Tibial artery (tissue), 4 donors: ENCODE results near the gene MYBPH.

Source experiments
- DNase-seq, 2 donors: peaks; one replicate each; pipeline ENCODE4 v3.0.0-alpha.2; 2019
- H3K27ac ChIP-seq, 2 donors: fragments of 200-600 bp; sonication (generic) in 1 of 2; 1 replicate in 1 of 2; 2 replicates in 1 of 2; pipeline ENCODE4 v1.5.1; 2018 to 2019; ENCODE audit warnings: mild to moderate bottlenecking in 1 of 2
- H3K27me3 ChIP-seq, 2 donors: fragments of 200-600 bp; sonication (generic) in 1 of 2; one replicate each; pipeline versions ENCODE4 v1.5.1 to v1.6.0; 2016 to 2019
- H3K36me3 ChIP-seq, 3 donors: fragments of 200-600 bp; sonication (generic) in 2 of 3; one replicate each; pipeline ENCODE4 v1.5.1; 2016 to 2019; ENCODE audit warnings: mild to moderate bottlenecking in 2 of 3
- H3K4me1 ChIP-seq, 4 donors: fragments of 200-600 bp; sonication (generic) in 2 of 4; 1 replicate in 3 of 4; 2 replicates in 1 of 4; pipeline ENCODE4 v1.5.1; 2016 to 2019
- H3K4me3 ChIP-seq, 2 donors: fragments of 200-600 bp; sonication (generic) in 1 of 2; 1 replicate in 1 of 2; 2 replicates in 1 of 2; pipeline ENCODE4 v1.5.1; 2018 to 2019; ENCODE audit warnings: mild to moderate bottlenecking in 2 of 2
- H3K9me3 ChIP-seq, 3 donors: fragments of 200-600 bp; sonication (generic) in 1 of 3; one replicate each; pipeline ENCODE4 v1.5.1; 2016 to 2019
- intact Hi-C: fragments of 100-400 bp; cut with DNase I; formaldehyde crosslinking; loops from one replicate; pipeline ENCODE4 v1.15.0; 2023; ENCODE audit warnings: low total_unique reads
- TF ChIP-seq, protein P1 (sequence below), 2 experiments: fragments of 200-600 bp in 1 of 2; fragments of 450-650 bp in 1 of 2; IDR thresholded peaks; one replicate each; pipeline ENCODE4 v1.5.1; 2017 to 2019; ENCODE audit warnings: antibody characterized with exemption in 2 of 2, mild to moderate bottlenecking in 1 of 2, moderate library complexity in 1 of 2

MYBPH gene

DNA sequence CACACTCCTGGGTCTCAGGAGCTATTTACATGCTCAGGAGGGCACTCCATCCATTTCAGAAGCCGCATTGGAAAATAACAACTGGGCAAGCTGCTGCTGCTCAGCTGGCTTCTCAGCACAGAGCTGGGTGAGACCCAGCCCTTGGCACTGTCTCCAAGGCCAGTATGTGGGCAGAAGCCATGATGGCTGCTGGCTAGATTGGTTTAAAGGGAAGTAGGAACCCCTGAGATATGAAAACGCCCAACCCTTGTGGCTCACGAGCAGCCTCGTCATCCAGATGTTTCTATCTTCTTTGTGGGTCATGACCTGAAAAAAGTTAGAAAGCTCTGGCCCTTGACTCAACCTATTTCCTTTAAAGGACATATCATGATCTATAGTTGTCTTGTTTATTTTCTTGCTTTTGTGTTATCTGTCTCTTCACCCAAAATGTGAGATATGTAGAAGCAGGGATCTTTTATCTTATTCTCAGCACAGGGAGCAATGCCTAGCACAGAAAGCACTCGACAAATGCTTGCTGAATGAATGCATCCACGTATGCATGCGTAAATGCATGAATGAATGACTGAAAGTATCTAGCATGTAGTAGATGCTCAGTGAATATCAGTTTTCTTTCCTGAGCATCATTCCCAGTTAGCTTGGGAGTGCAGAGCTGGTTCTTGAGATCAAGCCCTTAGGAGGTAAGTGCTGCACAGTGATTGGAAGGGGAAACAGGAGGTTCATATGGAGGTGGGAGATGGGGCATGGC lies 11.6 kb downstream of the MYBPH start:
- H3K4me1 ChIP-seq = no peaks in the 10 kb centered on the region
- DNase-seq = no peak
- intact Hi-C loops = no loop called here
- TF ChIP-seq, protein P1, sequence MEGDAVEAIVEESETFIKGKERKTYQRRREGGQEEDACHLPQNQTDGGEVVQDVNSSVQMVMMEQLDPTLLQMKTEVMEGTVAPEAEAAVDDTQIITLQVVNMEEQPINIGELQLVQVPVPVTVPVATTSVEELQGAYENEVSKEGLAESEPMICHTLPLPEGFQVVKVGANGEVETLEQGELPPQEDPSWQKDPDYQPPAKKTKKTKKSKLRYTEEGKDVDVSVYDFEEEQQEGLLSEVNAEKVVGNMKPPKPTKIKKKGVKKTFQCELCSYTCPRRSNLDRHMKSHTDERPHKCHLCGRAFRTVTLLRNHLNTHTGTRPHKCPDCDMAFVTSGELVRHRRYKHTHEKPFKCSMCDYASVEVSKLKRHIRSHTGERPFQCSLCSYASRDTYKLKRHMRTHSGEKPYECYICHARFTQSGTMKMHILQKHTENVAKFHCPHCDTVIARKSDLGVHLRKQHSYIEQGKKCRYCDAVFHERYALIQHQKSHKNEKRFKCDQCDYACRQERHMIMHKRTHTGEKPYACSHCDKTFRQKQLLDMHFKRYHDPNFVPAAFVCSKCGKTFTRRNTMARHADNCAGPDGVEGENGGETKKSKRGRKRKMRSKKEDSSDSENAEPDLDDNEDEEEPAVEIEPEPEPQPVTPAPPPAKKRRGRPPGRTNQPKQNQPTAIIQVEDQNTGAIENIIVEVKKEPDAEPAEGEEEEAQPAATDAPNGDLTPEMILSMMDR (IDR thresholded peaks at IDR 0.05) = no peak
- no peak overlapping the region for H3K4me3 ChIP-seq
- no peaks in the 10 kb centered on the region for H3K9me3 ChIP-seq
- peaks cover 0 to 43% of the 10 kb centered on the region in 2 donors for H3K27me3 ChIP-seq
- H3K27ac ChIP-seq = no peak overlapping the region
- H3K36me3 ChIP-seq = peaks cover 0 to 5% (median 0%) of the 10 kb centered on the region in 3 donors

DNA sequence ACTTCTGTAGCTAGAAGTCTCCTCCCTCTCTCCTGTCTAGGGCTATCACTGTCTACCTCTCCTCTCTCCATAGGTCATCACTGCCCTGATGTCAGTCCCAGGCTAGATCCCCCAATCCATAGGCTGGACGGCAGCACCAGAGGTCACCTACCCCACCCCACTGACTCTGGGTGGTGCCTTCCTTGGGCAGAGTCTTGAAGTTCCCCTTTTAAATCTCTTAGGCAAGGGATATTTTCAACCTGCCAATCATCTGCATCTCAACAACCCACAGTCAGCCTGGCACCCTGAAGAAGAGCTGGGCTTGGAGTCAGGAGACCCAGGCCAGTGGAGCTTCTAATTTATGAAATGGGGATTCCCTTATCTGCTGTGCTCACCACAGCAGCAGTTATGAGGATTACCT lies 13.2 kb downstream of the MYBPH start:
- H3K4me3 ChIP-seq = no peak overlapping the region
- peaks cover 0 to 43% of the 10 kb centered on the region in 2 donors for H3K27me3 ChIP-seq
- intact Hi-C loops = no loop called here
- no peak overlapping the region for H3K27ac ChIP-seq
- TF ChIP-seq, protein P1 (IDR thresholded peaks at IDR 0.05) = no peak
- H3K4me1 ChIP-seq = no peaks in the 10 kb centered on the region
- H3K36me3 ChIP-seq = peaks cover 0 to 5% (median 0%) of the 10 kb centered on the region in 3 donors
- H3K9me3 ChIP-seq = no peaks in the 10 kb centered on the region
- DNase-seq = no peak

DNA sequence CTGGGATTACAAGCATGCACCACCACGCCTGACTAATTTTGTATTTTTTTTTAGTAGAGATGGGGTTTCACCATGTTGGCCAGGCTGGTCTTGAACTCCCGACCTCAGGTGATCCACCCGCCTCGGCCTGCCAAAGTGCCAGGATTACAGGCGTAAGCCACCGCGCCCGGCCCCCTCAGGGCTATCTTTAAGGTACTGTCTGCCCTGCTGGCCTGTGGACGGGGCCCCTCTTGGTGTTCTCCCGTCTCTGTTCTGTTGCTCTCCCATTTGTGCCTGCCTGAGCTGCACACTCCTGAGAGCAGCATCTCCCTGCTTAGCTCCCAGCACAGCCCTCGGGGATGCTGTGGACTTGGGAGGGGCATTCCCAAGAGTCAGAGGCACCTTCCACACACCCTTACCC lies 13.9 kb downstream of the MYBPH start:
- TF ChIP-seq, protein P1 (IDR thresholded peaks at IDR 0.05) = no peak
- H3K27ac ChIP-seq = no peak overlapping the region
- H3K27me3 ChIP-seq = peaks cover 0 to 37% of the 10 kb centered on the region in 2 donors
- H3K4me3 ChIP-seq = no peak overlapping the region
- no peaks in the 10 kb centered on the region for H3K9me3 ChIP-seq
- no peak for DNase-seq
- intact Hi-C loops = no loop called here
- no peaks in the 10 kb centered on the region for H3K4me1 ChIP-seq
- H3K36me3 ChIP-seq = peaks cover 0 to 5% (median 0%) of the 10 kb centered on the region in 3 donors

DNA sequence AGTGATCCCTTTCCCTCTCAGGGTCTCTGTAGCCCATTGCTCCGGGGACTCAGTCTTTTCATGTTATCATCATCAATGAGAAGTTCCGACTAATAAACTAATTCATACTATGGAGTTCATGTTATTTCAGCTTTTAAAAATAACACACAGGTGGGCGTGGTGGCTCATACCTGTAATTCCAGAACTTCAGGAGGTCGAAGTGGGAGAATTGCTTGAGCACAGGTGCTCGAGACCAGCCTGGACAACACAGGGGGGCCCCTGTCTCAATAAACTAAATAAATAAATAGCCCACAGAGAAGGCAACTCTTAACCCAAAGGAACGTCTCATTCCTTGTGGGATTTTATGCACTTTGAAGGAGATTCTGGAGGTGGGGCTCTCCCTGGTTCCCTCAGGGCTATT lies 14.5 kb downstream of the MYBPH start:
- intact Hi-C loops = no loop called here
- H3K27me3 ChIP-seq = peaks cover 0 to 34% of the 10 kb centered on the region in 2 donors
- no peaks in the 10 kb centered on the region for H3K9me3 ChIP-seq
- no peak overlapping the region for H3K4me3 ChIP-seq
- TF ChIP-seq, protein P1 (IDR thresholded peaks at IDR 0.05) = no peak
- H3K4me1 ChIP-seq = no peaks in the 10 kb centered on the region
- no peak overlapping the region for H3K27ac ChIP-seq
- H3K36me3 ChIP-seq = peaks cover 0 to 5% (median 0%) of the 10 kb centered on the region in 3 donors
- DNase-seq = no peak

DNA sequence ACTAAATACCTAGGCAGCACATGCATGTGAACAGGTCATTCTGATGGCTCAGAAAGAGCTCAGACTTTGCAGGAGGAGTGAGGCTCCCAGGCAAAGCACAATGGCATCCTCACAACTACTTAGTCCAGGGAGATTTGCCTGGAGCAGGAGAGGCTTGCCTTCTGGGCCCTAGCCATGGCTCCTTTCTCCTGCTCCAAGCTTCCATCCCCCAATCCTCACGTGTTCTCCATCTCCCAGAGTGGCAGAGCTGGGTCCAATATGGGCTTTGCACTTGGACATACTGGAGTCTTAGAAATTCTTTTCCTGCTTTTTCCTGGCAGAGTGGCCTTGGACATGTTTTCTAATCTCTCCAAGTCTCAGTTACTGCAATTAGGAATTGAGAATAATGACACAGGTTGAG lies 15.8 kb downstream of the MYBPH start:
- Histone ChIP-seq H3K9me3 (no peaks in the 10 kb centered on the region), H3K27ac (no peak overlapping the region), H3K27me3 (peaks cover 0 to 28% of the 10 kb centered on the region in 2 donors), H3K4me1 (no peaks in the 10 kb centered on the region), H3K4me3 (no peak overlapping the region), H3K36me3 (no peaks in the 10 kb centered on the region)
- no peak for DNase-seq
- TF ChIP-seq, protein P1 (IDR thresholded peaks at IDR 0.05) = no peak
- intact Hi-C loops = no loop called here
